ENCODE data around the gene HMX2. TPM values are rescaled to one million over a fixed set of nuclear protein-coding genes. Genes with fewer than 3 reads are reported as not detected.
A peak's percentile ranks its signal among the peaks of the same experiment; 100 is the strongest.

The HMX2 gene, protein sequence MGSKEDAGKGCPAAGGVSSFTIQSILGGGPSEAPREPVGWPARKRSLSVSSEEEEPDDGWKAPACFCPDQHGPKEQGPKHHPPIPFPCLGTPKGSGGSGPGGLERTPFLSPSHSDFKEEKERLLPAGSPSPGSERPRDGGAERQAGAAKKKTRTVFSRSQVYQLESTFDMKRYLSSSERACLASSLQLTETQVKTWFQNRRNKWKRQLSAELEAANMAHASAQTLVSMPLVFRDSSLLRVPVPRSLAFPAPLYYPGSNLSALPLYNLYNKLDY
- not detected for polyA plus RNA-seq (2013, experiment 1 of 2; ENCODE audit: insufficient read length)
- polyA plus RNA-seq (2013, experiment 2 of 2; ENCODE audit: insufficient read length) = not detected

DNA sequence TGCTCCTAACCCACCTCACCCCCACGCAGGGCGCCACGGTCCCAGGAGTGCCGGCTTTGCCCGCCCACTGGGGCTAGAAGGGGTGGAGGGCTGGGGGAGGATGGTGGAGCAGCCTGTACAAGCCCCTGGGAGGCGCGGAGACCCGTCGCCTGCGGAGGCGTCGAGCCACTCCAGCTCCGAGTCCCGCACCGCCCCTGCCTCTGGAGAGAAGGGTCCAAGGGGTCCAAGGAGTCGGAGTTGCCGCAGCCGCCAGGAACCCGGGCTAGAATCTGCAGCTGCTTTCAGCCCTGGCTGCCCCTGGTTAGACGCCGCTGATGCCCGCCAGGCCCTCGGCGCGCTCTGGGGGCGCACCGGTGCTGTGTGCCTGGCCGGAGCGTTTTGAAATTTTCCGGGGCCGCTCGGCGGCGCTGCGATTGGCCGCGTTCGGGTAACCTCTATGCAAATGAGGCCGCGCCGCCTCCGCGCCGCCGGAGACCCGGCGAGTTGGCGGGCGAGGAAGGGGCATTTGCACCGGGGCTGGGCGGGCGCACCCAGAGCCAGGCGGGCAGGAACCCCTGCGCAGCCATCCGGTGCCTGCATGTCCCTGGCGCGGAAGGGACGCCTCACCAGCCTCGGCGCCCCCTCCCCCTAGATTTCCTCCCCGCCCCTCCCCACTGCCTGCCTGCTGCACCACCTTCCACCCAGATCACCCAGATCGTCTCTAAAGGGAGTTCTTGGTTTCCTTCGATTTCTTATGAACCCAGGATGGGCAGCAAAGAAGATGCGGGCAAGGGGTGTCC, at the start of gene HMX2:
HMX2 (plus strand) TSS at position 502 of the 779 bp plus-strand sequence; CDS start at position 745, 243 bp downstream.
- DNase-seq = no peak

DNA sequence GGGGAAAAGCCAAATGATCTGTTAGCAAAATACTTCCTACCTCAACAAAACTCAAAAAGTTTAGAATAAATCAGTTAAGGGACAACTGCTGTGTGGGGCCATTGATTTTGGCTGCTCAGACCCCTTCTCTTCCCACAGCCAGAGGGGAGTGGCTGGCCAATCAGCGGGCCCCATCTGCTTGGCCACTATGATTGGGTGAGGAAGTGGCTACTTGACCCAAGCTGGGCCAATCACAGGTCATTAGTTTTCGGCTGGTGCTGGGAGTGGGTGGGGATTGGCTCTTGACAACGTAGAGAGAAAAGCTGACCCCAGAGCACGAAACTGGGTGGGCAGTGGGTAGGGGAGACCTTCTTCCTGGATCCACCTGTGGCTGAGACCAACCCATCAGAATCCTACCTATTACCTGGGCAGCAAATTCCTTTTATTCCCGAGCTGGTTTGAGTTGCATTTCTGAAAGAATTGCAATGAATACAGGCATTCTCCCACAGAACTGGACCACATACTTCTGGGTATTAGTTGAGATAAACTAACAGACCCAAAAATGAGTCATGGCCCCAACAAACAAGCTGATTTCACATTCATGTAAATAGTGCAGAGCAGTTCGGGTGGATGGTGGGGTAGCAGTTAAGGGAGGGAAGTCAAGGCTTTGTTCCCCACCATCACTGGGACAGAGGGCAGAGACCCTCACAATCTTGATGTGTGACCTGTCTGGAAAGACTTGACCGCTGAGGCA, 47.7 kb upstream of the HMX2 start:
- DNase-seq = no peak

DNA sequence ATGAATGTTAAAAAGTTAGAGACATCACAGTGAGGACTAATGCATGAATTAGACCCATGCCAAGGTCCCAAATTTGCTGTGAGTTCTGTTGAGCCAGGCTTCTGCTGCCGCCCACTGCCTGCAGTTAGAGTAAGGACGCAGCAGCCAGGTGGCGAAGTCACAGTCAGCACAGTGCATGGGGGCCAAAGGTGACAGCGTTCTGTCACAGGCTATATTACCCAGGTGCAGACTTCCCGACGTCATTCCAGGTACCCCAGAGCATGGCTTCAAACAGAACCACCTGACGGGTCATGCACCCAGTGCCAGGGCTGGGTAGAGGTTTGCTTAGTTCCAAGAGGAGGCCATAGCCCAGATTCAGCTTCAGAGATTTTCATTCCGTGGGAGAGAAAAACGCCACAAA, 46.1 kb upstream of the HMX2 start:
- DNase-seq = no peak

DNA sequence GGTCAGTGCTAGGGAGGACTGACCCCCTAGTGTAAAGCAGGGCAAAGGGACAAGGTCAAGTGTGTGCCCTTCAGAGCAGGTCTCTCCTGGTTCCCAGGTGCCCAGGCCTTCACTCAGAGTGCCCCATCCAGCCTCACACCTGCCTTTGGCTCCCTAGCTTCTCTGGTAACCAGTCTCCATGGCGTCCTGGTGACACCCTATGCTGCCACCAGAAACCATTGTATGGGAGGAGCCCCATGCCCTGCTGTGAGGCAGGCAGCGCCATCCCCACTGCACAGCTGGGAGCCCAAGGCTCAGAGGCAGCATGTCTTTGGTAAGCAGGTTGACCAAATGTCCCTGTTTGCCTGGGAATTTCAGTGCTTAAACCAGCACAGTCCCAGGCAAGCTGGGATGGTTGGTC, 45.3 kb upstream of the HMX2 start:
- no peak for DNase-seq

DNA sequence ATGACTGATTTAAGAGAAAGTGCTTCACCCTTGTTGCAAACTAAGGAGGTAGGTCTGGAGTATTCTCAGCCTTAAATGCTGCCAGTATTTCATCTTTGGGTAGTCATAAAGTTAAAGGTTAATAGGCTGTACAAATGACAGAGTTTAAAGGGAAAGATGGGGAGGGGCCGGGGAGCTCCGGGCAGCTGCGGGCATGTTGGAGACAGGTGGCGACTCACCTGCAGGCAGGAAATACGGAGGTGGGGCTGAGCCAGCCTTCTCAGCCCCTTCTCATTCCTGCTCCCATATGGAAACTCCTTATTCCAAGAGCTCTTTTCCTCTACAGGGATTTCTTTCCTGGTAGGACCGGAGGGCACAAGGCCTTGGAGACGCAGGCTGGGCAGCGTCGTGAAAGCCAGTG, 44.0 kb upstream of the HMX2 start:
- DNase-seq = no peak

DNA sequence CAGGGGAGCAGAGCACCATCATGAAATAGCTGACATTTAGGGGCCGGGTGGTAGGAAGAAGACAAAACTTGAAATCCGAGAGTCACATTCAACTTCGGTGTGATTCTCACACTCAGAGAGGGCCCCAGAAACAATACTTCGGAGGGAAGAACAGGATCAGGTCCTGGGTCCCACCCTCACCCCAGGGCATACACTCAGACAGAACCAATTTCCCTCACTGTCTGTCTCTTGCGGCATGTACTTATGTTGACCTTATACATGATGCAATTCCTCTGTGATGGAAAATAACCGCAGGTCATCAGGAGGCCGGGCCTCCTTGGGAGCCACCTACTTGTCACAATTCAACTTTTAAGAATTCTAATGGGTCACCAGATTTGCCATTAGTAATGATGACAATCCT, 38.5 kb upstream of the HMX2 start:
- no peak for DNase-seq

DNA sequence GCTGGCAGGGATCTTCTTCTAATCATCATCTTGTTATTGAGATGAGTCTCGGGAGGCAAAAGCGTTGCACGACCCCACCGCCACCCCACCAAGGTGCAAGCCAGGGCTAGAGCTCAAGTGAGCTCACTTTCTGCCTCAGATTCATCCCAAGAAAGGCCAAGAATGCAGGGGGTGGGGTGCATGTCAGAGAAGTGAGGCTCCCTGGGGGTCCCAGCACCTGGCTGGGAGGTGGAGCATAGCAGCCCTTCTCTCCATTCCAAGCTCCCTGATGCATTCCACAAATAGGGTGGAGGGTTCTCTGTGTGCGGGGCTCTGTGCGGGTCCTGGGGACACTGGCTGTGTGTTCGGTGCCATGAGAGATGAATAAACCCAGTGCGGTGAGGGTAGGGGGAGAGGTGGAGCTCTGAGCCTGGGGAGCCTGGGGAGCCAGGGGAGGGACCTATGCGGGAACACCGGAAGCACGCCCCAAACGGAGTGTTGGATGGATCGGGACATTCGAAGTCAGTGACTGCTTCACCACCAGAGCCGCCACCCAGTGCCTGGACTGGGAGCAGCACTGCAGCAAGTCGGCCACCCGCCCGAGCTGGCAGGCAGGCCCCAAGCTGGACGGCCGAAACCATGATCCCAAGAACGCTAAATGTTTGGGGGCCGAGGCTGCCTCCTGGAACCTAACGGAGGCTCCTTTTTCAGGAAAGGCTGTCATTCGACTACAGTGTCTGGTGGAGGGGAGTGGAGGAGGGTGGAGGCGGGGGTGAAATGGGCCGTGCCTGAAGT, 30.1 kb upstream of the HMX2 start:
- no peak for DNase-seq

DNA sequence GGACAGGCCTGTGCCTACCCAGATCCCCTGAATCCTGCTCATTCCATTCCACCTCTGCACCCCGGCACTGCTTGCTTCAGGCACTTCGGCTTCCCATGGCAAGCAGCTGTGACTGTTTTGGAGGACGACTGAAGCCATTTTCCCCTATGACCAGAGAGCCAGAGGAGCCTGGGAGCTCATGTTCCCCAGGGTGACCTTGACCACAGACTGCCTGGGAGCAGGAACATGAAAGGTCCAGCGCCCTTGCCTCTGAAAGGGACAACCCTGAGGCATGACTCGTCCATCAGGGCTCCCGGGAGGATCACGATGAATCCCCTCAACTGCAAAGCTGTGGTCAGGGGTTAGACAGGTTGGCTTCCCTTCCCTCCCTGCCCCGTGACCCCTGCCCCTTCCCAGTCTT, 28.9 kb upstream of the HMX2 start:
- no peak for DNase-seq

DNA sequence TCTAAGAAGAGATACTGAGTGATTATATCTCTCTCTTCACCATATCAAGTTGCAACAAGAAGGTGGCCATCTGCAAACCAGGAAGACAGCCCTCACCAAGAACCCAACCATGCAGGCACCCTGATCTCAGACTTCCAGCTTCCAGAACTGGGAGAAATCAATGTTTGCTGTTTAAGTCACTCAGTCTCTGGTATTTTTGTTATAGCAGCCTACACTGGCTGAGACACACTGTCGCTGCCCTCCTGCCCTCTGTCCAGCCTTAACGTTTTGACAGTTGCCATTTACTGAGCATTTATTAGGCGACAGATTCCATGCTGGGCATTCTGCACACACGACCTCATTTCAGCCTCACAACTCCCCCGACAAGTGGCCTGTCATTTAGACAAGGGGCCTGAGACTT, 21.7 kb upstream of the HMX2 start:
- DNase-seq = no peak

DNA sequence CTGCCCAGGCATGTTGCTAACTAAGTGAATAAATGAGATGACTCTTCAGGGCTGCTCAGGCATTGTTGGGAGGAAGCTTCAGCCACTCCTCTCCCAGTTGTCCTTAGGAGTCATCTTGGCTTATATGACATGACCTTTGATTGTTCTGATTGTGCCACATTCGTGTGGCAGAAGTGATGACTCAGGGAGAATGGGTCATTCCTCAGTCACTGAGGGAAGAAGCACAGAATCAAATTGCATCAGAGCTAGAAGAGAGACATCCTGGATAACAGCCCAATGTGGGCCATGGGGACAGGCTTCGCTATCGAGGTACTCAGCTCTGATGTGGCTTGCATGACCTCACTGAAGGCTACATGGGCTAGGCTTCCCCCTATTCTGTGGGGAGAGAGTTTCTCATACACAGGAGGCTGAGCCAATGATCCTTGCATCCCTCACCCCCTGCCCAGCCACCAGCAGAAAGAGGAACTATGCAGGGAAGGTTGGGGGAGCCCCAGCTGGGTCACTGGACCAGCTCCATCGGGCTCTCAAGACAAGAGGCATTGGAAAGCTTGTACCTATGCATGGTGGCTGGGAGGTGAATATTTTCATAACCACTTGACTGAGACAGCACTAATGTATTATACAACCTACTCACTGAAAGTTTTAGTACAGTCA, 18.2 kb upstream of the HMX2 start:
- no peak for DNase-seq

DNA sequence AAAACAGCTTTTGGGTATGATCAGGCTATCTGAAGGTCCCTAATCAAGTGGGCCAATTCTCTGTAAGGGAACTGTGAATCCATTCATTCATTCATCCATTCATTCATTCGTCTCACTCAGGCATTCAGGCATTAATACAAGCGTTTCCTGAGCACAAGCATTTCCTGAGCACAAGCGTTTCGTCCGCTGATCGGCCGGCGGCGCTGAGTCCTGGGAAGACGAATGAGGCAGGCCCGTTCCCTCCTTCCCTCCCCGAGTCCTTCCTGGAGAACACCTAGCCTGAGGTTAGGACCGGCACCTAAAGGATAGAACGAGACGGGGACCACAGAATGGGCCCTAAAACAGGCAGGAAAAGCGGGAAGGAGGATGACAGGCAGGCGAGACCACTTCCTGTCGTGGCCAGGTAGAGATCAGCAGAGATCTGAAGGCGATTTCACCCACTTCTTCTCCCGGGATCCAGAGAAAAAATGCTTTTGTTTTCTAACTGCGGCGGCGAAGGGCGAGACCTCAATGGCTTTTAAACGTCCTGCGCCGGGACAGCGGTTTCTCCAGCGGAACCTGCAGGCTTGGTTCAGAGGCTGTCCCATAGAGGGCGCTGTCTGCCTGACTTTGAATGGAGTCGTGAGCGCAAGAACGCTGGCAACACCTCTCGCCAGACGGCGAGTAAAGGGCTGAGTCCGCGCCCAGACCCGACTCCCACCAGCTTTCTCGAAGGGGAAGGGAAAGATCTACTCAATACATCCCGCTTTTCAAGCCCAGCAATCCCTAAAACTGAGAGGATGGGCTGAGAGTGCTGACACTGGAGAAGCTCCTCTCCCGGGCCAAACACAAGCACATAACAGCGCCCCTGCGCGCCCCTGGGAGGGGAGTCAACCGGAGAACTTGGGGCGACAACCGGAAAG, 15.1 kb upstream of the HMX2 start:
- DNase-seq = peak; percentile 71

DNA sequence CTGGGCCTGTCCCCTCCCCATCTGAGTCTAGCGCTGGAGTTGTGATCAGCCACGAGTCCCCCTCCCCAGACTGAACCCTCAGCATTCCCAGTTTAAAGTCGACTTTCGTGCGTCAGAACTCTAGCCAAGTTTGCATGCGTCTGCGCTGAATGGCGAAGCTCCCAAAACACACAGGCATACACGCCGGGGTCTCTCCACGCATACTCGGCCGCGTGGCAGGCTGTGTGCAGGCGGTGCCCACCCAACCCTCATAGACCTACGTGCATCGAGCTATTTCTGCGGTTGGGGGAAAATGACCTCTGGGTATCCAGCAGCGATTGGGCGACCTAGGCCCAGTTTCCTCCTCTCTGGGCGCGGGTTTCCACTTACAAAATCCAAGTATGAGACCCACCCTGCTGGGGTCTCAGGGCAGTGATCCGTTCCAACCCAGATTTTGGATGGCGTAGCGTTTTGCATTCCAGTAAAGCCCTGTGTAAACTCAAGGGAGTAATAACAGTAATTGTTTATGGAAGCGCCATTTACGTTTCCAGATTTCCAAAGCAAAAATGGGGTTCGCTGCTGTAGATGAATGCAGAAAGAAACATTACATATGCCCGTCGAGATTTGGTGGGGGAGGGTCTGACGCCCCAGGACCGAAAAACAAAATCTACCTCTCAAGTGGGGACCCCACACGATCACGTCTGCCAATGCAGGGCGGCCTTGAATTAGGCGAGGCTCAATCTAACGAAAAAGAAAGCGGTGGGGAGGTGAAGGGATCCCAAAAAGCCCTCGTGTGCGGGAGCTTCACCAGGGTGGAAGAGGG, 14.2 kb upstream of the HMX2 start:
- DNase-seq = no peak

DNA sequence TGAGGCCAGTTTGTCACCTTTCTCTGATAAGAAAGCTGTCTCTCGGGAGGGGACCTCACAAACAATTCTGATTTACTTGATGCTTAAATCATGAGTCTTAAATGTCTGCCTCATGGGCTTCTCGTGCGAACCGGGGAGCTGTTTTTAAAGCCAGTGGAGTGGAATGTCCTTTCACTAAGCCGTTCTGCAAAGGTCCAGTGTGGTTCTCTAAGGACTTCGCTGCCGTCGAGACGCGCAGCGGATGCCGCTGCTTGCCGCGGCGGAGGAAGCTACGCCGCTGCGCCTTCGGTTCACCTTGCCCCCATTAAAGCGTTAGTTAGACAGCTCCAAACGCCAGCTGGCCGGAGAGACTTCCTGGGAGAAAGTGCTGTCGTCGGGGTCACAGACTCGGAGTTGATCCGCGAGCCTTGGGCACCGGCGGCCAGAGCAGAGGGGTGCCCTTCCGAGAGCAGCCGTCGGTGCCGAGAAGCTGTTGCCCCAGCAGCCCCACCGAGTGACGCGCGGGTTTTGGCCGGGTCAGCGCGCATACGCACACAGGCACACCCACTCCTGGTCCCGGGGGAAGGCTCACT, 13.5 kb upstream of the HMX2 start:
- DNase-seq = no peak

DNA sequence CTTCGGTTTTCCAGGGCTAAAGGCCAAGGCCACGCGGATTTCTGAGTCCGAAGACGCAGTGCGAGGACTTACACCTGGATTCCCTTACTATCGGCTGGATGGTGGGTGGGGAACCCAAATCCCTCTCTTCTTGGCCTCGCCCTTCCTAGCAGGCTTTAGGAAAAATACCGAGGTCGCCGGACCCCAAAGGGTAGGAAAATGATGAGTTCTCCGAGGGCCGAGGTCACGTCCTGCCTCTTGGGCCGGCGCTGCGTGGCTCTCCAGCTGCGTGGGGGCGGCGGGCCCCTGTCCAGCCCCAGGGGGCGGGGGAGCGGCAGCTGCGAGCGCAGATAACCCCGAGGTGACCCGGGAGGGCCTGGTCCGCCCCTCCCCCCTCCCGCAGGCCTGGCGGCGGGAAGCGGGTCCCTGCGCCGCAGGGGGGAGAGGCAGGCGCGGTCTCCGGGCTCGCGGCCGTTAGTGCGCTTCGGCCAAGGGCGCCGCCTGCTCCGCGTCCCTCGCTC, 13.0 kb upstream of the HMX2 start:
- DNase-seq = no peak

DNA sequence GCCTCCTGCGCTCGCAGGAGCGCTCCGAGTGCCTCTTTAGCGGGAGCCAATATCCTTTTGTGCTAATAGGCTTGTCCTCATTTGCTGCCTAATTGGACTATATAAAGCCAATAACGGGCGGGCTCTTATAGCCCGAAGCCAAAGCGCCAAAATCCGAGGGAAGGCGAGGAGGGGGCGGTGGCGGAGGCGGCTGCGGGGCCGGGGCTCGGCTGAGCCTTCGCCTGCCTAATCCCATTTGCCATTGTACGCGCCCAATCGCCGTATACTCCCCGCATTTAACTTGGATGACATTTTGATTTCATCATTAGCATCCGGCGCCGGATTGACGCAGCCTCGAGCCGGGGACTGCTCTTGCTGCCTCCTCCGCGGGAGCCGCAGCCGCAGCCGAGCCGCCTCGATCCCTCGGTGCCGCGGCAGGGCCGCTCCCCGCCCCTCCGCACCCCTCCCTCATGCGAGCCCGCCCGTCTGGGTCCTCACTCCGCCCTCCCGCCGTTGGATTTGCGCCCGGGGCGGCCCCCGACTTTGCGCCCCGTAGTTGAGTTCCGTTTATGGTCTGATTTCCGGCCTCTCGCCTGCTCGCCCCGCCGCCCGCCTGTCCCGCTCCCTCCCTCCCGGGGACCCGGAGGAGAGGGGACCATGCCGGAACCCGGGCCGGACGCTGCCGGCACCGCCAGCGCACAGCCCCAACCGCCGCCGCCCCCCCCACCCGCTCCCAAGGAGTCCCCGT, 12.4 kb upstream of the HMX2 start, which contains the start of gene HMX3:
HMX3 (plus strand) TSS at position 556 of the 727 bp plus-strand sequence; CDS start at position 637, 81 bp downstream.
- peak; percentile 35 for DNase-seq

DNA sequence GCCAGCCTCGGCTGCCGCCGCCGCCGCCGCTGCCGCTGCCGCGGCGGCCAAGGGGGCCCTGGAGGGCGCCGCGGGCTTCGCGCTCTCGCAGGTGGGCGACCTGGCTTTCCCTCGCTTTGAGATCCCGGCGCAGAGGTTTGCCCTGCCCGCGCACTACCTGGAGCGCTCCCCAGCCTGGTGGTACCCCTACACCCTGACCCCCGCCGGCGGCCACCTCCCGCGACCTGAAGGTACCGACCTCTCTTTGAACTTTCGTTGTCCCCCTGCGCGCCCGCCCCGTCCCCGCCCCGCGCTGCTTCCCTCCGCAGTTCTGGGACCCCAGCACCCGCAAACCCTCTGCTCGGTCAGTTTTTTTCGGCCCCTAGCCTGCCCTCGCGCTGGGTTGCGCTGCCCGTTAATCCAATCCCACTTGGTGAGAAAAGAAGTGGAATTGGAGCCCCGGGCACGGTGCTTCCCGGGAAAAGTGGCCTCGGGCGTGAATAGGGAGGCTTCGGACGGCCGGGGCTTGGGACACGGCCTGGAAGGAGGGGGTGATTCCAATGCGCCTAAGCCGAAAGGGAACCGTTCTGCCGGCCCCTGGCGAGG, 11.6 kb upstream of the HMX2 start:
- DNase-seq = no peak

DNA sequence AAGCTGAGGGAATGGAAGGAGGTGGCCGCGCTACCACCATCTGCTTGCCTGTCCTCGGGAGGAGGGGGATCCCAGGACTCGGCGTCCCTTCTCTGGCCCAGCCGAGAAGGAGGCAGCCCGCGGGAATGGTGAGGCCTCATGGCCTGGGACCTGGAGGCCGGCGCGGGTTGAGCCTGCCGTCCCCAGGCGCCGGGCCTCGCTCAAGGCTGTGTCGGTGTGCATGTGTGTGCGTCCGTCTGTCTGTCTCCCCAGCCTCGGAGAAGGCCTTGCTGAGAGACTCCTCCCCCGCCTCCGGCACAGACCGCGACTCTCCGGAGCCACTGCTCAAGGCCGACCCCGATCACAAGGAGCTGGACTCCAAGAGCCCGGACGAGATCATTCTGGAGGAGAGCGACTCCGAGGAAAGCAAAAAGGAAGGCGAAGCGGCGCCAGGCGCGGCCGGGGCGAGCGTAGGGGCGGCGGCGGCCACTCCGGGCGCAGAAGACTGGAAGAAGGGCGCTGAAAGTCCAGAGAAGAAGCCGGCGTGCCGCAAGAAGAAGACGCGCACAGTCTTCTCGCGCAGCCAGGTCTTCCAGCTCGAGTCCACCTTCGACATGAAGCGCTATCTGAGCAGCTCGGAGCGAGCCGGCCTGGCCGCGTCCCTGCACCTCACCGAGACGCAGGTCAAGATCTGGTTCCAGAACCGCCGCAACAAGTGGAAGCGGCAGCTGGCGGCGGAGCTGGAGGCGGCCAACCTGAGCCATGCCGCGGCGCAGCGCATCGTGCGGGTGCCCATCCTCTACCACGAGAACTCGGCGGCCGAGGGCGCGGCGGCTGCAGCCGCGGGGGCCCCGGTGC, 10.9 kb upstream of the HMX2 start:
- no peak for DNase-seq
